ENCODE measurements around the gene ANKRD44.

The ANKRD44 gene

DNA sequence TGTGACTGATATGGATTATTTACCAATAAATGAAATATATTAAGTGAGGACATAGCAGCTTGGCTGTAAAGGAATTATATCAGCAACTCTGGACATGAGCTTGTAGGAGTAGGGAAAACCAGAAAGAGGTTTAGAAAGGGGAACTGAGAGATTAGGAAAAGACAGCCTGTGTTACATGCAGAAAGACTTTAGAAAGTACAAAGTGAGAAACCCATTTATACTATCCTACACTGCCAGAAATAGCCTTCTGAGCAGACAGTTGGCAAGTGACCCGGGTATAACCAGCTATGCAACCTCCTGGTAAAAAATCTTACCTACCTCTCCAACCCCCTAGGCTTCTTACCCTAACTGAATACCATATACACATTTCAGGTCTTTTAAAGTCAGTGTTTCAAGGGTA is 134.1 kb downstream of the ANKRD44 start:
- no peak for DNase-seq (ENCODE audit: low read depth)

DNA sequence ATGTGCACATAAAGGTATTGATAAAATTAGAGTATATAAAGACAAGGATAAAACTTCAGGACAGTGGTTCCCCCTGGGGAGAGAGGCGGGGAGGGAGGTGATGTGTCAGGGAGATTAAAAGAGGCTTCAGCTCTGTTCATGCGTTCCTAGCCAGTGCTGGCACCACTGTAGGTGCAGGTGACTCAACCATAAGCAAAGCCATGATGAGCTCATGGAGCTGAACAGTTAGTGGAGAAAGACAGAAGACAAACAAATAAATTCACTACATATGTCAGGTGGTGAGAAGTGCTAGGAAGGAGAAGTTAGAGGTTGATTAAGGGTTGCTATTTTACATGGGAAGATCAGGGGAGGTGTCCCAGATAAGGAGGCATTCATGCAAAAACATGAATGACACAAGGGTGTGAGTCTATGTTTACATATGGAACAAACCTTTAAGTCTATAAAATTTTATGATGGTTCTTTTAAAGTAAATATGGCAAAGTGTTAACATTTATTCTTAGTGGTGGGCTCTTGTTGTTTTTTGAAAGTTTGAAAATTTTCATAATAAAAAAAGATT is 136.0 kb downstream of the ANKRD44 start:
- no peak for DNase-seq (ENCODE audit: low read depth)

DNA sequence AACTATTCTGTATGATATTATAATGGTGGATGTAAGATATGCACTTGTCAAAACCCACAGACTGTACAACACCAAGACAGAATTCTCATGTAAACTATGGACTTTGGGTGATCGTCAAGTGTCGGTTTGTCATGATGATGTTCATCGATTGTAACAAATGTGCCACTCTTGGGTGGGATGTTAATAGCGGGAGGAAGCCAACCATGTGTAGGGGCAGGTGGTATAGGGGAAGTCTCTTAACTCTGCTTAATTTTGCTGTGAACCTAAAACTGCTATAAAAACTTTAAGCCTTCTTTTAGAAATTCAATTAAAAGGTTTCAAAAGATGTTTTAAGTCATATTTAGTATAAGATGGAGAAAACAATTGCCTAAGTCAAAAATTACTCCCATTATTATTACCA is 139.0 kb downstream of the ANKRD44 start:
- no peak for DNase-seq (ENCODE audit: low read depth)

DNA sequence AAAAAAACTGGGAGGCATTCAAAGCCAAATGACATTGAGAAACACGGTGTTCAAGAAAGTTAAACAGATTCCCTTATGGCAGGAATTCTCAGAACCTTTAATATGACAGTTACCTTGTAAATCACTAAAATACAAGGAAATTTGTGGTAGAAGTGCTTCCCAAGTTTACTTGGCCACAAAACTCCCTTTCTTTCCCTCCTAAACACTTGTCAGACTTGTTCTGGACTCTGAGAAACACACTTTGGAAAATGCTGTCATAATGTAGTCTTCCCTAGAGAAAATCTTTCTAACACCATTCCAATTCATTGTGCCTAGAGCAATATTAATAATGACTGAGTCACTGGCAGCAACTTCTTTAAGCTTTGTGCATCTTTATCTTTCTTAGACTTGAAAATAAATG is 140.4 kb downstream of the ANKRD44 start:
- no peak for DNase-seq (ENCODE audit: low read depth)

DNA sequence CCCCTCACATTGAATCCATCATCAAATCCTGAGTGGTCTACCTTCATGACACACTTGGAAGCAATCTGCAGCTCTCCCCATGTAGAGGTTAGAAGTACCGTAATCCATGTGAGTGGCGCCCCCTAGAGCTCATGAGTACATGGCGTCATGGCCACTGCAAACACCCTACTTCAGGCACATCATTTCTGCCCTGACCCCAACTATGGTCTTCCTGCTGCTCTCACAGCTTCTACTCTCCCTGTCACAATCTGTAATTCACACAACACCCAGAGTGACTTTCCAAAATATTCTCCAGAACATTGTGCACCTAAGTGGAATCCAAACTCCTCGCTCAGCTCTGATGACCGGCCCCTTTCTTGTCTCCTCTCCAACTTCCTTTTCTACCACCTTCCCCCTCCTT is 141.9 kb downstream of the ANKRD44 start:
- DNase-seq (ENCODE audit: low read depth), result no peak

DNA sequence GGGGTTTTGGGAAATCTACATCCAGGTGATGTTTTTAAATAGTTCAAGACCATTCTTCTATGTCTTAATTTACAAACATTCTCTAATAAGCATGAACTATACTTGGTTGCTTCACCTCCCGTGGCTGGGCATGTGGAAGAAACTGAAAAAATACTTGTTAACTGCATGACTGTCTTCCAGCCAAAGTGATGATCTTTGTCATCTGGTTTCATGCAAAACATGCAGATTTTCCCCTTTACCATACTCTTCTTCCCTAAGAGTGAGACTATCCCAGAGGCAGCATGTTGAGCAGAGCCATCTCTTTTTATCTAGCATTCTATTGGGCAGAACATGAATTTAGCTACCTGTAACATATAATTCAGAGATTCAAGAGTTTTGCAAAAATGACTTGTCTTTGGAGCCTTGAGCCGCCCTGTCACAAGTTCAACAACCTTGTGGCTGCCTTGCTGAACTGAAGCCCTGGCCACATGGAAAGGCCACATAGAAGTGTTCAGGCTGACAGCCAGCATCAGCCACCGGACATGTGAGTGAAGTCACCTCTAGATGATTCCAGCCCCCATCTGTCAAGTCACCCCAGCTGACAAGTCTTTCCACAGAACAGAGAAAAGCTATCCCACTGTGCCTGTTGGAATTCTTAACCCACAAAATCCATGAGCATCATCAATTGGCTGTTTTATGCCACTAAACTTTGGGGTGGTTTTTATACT is 142.8 kb downstream of the ANKRD44 start:
- no peak for DNase-seq (ENCODE audit: low read depth)

DNA sequence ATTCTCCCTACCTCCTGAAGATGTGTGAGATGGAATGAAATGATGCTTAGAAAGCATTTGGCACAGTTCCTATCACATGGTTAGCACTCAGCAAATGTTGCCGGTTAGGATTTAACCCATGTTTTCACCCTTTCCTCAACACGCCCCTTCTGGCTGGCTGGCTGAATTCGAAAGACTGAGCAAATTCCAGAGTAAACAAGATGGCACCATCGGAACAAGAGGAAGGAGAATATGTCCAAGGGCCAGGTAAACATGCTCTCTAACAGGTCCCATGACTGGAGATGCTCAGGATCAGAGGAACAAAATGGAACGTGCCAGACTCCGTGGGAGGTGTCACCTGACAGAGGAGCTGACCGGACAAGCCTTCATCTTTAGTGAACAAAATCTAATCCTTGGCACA is 145.6 kb downstream of the ANKRD44 start:
- no peak for DNase-seq (ENCODE audit: low read depth)

DNA sequence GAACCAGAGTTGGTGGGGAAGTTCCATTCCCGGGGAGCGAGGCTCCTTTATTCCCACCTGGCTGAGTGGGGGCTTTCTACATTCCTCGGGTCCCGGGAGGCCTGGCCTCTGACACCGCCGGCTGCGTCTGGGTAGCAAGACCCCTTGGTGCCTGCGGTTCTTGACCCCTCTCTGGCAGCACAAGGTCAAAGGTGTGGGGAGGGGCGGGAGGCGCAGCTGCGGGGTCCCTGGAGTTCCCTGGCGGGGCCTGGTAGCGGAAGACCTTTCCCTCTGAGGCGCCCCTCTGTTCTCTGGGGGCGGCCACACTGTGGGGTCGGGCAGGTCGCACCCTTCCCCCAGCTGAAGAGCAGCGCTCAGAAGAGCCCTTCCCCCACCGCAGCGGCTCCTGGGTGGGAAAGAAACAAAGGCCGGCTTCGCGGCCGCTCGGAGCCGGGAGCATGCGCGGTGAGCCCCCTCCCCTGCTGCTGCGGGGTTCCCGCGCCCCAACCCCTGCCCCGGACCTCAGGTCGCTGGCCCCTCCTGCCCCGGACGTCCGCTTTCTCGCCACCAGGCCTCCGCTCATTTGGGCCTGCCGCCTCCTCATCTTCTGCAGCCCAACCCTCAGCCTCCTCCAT is 146.3 kb downstream of the ANKRD44 start:
- no peak for DNase-seq (ENCODE audit: low read depth)

DNA sequence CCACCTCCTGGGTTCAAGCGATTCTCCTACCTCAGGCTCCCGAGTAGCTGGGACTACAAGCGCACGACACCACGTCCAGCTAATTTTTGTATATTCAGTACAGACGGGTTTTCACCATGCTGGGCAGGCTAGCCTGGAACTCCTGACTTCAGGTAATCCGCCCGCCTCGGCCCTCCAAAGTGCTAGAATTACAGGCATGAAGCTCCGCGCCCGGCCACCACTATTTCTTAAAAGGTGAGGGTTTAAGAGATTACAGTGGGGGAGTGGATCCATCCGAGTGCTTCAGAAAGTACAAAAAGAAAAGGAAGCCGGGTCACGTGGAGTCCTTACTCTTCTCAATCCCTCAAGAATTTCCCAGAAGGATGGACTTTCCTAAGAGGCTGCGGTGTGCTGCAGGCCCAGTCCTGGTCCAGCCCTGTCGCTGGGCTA is 146.9 kb downstream of the ANKRD44 start:
- DNase-seq (ENCODE audit: low read depth), result no peak

DNA sequence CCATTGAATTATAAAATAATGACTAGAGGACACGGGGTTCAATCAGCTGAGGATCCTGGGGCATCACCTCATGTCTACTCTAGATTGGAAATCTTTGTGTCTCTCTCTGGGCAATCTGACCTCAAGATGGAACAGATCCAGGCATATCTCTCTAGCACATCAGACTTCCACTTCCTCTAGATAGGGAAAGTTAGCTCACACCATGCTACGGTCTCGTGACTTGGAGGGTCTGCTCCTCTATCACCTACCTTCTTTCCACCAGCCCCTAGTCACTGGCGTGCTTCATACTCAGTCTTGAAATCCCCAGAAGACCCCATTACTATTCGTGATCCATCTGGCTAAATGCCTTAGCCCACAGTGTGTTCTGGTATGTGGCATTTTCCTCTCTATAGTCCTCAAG is 148.8 kb downstream of the ANKRD44 start:
- DNase-seq (ENCODE audit: low read depth), result no peak

DNA sequence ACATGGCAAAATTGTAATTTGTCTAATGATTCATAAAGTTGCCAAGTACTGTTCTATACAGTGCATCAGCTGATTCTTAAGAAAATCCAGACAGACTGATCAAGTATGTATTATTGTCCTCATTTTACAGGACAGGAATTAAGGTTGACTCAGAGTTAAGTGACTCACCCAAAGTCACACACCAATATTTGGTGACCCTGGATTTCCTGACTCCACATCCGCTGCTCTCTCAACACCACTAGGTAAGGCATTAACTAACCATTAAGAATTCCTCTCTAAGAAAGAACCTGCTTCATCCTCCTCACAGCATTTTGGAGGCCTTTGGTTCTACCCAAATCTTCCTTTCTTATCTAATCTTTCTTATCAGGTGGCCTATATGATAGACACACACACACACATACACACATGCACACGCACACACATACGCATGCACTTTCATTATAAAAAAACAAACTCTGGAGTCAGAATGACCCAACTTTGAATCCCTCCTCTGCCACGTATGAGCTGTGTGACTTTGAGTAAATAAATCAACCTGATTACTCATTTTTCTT is 150.8 kb downstream of the ANKRD44 start:
- no peak for DNase-seq (ENCODE audit: low read depth)

DNA sequence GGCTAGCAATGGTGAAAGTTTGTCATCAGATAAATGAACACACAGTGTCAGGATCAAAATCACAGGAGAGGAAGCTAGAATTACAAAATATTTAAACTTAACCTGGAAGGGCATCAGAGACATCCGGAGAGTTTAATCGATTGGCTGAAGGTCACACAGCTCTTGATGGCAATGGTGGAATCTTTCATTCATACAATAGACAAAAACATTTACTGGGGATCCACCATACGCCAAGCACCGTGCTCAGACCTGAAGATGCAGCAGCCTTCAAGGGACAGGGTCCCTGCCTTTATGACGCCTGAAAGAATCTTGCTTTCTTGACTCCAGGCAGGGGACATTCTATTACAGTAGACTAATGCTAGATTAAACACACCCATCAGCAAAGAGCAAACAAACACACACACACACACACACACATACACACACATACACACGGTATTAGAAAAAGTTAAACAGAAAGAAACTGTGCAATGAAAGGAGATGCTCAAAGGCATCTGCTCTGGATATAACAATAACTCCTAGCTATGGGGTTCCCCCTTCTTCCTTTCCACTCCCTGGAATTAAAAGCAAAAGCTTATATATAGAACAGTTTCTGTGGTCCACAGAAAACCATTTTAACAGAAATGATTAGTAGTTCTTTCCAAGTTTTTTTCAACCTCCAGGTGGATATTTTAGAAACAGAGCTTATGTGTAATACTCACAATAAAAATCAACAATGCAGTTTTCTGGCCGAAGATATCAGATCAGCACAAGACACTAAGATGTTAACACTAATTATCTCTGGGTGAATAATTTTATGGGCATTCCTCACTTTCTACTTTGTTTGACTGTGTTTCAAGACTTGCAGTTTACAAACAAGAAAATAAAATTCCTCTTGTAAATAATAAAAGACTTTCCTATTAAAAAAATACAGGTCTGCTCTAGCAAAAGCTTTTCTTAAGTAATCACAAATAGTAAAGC is 151.7 kb downstream of the ANKRD44 start:
- DNase-seq (ENCODE audit: low read depth), result no peak

DNA sequence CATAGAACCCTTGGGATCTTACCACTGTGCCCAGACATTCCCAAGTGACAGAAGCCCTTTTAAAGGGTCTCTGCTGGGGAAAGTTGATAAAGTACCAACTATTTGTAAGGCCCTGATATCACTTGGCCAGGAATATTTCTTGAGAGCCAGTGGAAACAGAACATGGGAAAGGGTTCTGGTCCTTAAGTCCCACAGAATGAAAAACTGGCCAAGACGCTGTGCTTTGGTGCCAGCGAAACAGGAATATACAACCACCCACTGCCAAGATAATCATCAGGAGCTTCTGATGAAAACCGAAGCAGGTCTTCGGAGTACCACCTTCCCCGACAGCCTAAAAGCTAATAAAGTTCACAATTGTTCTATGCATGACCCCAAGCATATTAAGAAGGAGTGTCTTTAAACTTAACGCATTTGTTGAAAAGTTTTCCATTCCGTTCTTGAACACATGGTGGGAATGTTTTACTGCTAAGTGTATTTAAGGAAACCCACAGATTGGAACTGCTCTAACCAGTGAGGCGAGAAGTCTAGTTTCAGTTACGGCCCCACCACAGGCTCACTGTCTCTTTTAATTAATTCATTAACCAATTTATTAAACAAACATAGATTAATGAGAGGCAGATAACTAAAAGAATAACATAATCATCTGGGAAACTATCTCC is 152.6 kb downstream of the ANKRD44 start:
- DNase-seq (ENCODE audit: low read depth), result no peak

DNA sequence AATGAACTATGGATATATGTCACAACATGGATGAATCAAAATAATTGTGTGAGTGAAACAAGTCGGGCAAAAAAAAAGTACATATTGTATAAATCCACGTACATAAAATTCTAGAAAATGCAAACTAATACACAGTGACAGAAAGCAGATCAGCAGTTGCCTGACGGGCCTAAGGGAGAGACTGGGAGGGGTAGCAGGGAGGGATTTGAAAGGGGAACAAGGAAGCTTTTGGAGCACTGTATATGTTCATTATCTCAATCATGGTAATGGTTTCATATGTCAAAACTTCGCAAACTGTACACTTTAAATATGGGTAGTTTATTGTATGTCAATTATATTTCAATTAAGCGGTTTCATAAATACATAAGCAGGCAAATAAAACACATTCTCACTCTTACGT is 153.8 kb downstream of the ANKRD44 start:
- no peak for DNase-seq (ENCODE audit: low read depth)

DNA sequence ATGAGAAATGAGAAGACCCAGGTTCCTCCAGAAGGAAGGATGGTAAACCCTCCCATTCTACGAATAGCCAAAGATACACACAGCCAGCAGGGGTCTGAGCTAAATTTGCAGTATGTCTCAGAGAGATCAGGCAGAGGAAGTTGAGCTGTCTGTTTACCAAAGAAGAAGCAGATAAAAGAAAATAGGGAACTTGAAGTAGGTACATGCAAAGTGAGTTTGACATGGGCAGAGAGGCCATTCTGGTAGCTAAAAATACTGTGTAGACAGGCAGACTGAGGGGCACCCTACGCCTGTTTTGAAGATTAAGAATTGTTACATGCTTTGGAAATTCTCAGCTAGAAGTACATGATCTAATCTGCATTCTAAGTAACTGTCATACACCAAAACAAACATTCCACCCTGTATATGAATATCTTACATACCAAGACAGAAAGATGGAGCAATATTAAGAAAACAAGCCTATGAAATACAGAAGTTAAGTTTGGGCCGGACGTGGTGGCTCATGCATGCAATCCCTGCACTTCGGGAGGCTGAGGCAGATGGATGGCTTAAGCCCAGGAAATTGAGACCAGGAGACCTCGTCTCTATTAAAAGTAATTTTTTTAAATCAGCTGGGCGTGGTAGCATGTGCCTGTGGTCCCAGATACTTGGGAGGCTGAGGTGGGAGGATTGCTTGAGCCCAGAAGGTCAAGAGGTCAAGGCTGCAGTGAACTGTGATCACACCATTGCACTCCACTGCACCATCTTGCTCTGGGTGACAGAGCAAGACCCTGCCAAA is 157.9 kb downstream of the ANKRD44 start:
- DNase-seq (ENCODE audit: low read depth), result no peak

DNA sequence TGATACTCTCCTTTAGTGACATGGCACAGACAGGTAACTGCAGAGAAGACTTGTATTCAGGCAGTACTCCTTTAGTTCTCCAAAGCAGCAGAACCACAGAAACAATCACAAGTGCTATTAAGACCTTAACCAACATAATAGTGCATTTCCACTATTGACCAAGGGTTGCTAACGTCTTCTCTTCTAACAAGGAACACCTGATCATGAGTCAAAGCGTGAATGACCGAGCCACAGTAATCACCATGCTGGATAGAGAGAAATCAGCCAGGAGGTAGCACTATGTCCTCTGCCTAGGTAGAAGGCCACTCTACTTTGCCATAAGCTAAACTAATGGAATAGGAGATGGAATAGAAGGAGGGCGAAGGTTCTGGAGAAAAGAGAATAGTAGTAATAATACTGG is 161.0 kb downstream of the ANKRD44 start:
- DNase-seq (ENCODE audit: low read depth), result no peak

DNA sequence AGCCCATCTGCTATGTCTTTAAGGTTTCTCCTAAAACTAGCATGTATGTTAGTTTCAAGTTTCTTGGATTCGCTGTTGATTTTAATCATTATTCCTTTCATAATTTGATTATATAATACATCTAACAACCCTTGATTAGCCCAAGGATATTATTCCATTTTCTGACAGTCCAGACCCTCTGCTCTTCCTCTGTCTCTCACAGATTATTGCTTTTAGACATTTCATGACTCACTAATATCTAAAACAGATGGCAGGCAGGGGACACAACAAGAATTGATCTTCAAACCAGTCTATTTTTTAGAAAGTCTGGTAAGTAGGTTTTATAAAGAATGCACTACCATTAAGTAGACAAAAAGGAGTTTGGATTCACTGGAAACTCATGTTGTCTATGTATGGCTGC is 162.2 kb downstream of the ANKRD44 start:
- no peak for DNase-seq (ENCODE audit: low read depth)

DNA sequence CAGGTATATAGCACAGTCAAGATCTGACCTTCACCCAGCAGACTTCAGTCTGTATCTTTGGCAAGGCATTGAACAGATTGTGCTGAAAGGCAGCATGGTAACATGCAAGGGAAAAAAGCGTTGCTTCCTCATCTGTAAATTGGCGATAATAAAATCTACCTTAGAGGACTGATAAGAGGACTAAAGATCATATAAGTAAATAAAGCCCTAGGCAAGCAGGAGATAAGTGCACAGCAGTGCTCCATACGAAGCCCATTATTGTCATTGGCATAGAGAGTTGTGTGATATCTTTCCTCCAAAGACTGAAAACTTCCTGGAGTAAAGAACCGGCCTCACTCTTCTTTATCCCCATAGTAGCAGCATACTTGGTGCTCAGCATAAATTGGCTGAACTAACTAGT is 162.6 kb downstream of the ANKRD44 start:
- no peak for DNase-seq (ENCODE audit: low read depth)

DNA sequence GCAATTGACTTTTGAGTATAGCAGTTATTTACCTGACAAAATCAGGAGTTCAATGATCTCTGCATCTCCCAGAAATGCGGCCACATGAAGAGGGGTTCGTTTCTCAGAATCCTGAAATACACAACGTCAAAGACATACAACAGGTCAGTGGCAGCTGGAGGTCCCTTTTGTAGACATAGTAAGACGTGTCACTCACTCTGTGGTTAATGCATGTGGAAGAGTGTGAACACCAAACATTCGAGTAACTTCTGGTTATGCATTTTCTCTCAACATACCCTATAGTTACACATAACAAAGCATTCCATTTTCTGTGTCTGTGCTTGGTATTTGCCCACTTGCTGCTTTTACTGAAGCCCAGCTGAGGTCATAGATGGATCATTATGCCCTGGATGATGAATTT is 163.6 kb downstream of the ANKRD44 start:
- DNase-seq (ENCODE audit: low read depth), result no peak

DNA sequence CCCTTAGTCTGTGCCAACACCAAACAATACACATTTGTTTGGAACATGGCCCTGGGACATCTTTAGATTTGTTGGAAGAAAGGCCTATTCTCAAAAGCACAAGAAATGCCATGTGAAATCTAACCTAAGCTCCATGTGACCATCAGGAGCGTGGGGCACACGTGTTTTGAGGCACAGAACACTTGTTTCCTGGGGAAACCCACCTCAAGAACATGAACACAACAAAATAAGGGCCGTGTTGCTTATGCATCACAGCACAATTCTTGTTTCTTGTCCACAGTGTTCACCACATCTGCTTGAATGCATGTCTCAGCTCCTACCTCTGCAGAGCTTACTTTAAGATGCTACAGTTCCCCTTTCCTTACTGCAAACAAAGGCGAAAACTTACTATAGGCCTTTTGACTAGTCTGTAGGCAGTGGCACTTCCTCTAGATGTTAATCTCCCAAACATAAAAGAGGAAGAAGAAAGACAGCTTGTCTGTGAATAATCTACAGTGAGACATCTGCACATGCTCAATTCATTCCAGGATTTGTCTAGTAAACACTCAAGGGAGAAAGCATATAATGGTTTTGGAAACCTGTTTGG is 165.0 kb downstream of the ANKRD44 start:
- no peak for DNase-seq (ENCODE audit: low read depth)

DNA sequence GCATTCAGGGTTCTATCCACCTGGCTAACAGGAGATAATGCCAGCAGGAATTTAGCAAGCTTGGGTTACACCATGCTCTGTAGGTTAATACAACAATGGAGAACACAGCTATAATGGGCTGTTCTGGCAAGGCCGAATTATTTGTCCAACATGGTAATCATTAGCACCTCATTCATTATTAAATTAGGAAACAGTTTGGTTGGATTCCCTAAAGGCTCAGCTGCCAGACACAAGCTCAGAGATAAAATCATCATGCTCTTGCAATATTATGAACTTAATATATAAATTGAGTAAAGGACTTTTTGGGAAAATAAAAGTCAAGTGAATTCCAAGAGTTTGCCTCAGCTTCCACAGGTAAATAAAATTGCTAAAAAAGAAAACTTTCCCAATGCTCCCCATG is 166.4 kb downstream of the ANKRD44 start:
- DNase-seq (ENCODE audit: low read depth), result no peak

All from fibroblast of the conjunctiva (primary cell).